K562 (cell line): ENCODE results near the gene LRP1-AS. TPM values are rescaled to one million over a fixed set of nuclear protein-coding genes. Genes with fewer than 3 reads are reported as not detected.
A peak's percentile ranks its signal among the peaks of the same experiment; 100 is the strongest.

Experiments used
- ARID1B ChIP-seq: fragments of 450-650 bp; IDR thresholded peaks from 2 replicates; pipeline ENCODE4 v1.6.1; 2016; ENCODE audit warnings: antibody characterized with exemption, mild to moderate bottlenecking, inconsistent platforms
- ARNT ChIP-seq, 2 experiments: fragments of 450-650 bp; IDR thresholded peaks; 2 replicates each; pipeline ENCODE4 v1.6.1; 2016; ENCODE audit warnings: mild to moderate bottlenecking in 1 of 2
- BHLHE40 ChIP-seq: IDR thresholded peaks from 2 replicates; pipeline ENCODE4 v1.6.1; 2011; ENCODE audit warnings: low read length, improper control_type of control experiment
- CBX3 ChIP-seq, 2 experiments: IDR thresholded peaks; 1 replicate in 1 of 2; 2 replicates in 1 of 2; pipeline ENCODE4 v1.6.1; 2012; ENCODE audit warnings: inconsistent platforms in 2 of 2, low read length in 2 of 2, borderline replicate concordance in 1 of 2, control low read depth in 1 of 2
- CXXC5 ChIP-seq: fragments of 250-450 bp; sonication (Bioruptor Pico); IDR thresholded peaks from 2 replicates; pipeline ENCODE4 v1.8.0; 2022; ENCODE audit warnings: inconsistent platforms, mild to moderate bottlenecking, moderate library complexity
- E2F8 ChIP-seq: fragments of 450-650 bp; IDR thresholded peaks from 2 replicates; pipeline ENCODE4 v1.7.1; 2018; ENCODE audit warnings: mild to moderate bottlenecking, low read depth; ENCODE audit not compliant: partially characterized antibody
- ESRRB ChIP-seq: fragments of 250-450 bp; sonication (Bioruptor Pico); IDR thresholded peaks from 2 replicates; pipeline ENCODE4 v1.5.0; 2020; ENCODE audit warnings: mild to moderate bottlenecking, moderate library complexity, borderline replicate concordance
- FOXJ3 ChIP-seq: sonication (generic); formaldehyde crosslinking; IDR thresholded peaks from 2 replicates; pipeline ENCODE4 v1.4.0; 2020; ENCODE audit warnings: mild to moderate bottlenecking, missing genetic modification reagents
- GATAD2B ChIP-seq: fragments of 450-650 bp; IDR thresholded peaks from 2 replicates; pipeline ENCODE4 v1.6.1; 2017; ENCODE audit warnings: mild to moderate bottlenecking, borderline replicate concordance
- HMG20A ChIP-seq: fragments of 450-650 bp; formaldehyde crosslinking; conservative IDR thresholded peaks from 2 replicates; pipeline ENCODE4 v1.4.0; 2020; ENCODE audit warnings: mild to moderate bottlenecking, mixed read lengths
- NCOA2 ChIP-seq, 2 experiments: fragments of 450-650 bp; IDR thresholded peaks; 2 replicates each; pipeline ENCODE4 v1.6.1; 2018; ENCODE audit warnings: mild to moderate bottlenecking in 2 of 2, moderate library complexity in 1 of 2; ENCODE audit not compliant: partially characterized antibody in 2 of 2
- NRF1 ChIP-seq, 2 experiments: fragments of 450-650 bp; IDR thresholded peaks in 1 of 2; conservative IDR thresholded peaks in 1 of 2; 2 replicates each; pipeline ENCODE4 v1.6.1; 2014; ENCODE audit warnings: mild to moderate bottlenecking in 2 of 2
- POLR2A ChIP-seq: fragments of 450-650 bp; conservative IDR thresholded peaks from 2 replicates; pipeline ENCODE4 v1.6.1; 2016
- RBM17 ChIP-seq: fragments of 200-400 bp; formaldehyde crosslinking; IDR thresholded peaks from 2 replicates; pipeline ENCODE4 v1.6.1; 2017; ENCODE audit warnings: low read depth, mild to moderate bottlenecking, low read length, borderline replicate concordance
- RBM22 ChIP-seq: fragments of 200-400 bp; formaldehyde crosslinking; IDR thresholded peaks from 2 replicates; pipeline ENCODE4 v1.6.1; 2018; ENCODE audit warnings: low read length, low read depth; ENCODE audit not compliant: poor library complexity, severe bottlenecking
- SOX6 ChIP-seq: fragments of 450-650 bp; IDR thresholded peaks from 2 replicates; pipeline ENCODE4 v1.6.1; 2014; ENCODE audit warnings: mild to moderate bottlenecking
- SPI1 ChIP-seq: IDR thresholded peaks from 2 replicates; pipeline ENCODE4 v1.6.1; 2011; ENCODE audit warnings: low read depth, low read length, control low read depth, borderline replicate concordance
- UBTF ChIP-seq, 2 experiments: IDR thresholded peaks; 2 replicates each; pipeline ENCODE4 v1.6.1; 2012; ENCODE audit warnings: improper control_type of control experiment in 2 of 2, low read depth in 2 of 2, low read length in 2 of 2, borderline replicate concordance in 1 of 2
- ZFP36 ChIP-seq: fragments of 150-350 bp; IDR thresholded peaks from 2 replicates; pipeline ENCODE4 v1.6.1; 2018; ENCODE audit warnings: low read length, low read depth; ENCODE audit not compliant: partially characterized antibody
- ZNF316 ChIP-seq: fragments of 450-650 bp; IDR thresholded peaks from 2 replicates; pipeline ENCODE4 v1.6.1; 2016
- ZNF408 ChIP-seq: fragments of 250-450 bp; sonication (Bioruptor Pico); IDR thresholded peaks from 2 replicates; pipeline ENCODE4 v1.4.0; 2020; ENCODE audit warnings: low read depth, mild to moderate bottlenecking, moderate library complexity
- ZNF668 ChIP-seq: fragments of 250-450 bp; sonication (Bioruptor Pico); IDR thresholded peaks from 2 replicates; pipeline ENCODE4 v1.8.0; 2022; ENCODE audit warnings: mild to moderate bottlenecking, inconsistent platforms
- polyA plus RNA-seq, 8 experiments: library from polyadenylated mRNA; depleted of rRNA in 4 of 8; stranded (reverse) in 5 of 8; unstranded in 3 of 8; fragments of >200 nt; fragmentation: Nextera tagmentation in 2 of 8; fragmentation: Illumina TruSeq in 1 of 8; extraction: Ambion mirVana in 2 of 8; extraction: Trizol in 1 of 8; gene quantifications; 2 replicates each; pipeline versions ENCODE4 v1.2.1 to v1.2.3, GENCODE V29; 2011 to 2014; ENCODE audit warnings: inconsistent platforms in 1 of 8, missing spikeins in 1 of 8
- total RNA-seq, 7 experiments: library from RNA; depleted of rRNA in 6 of 7; stranded (reverse); fragments of >200 nt in 6 of 7; fragmentation: Illumina TruSeq in 2 of 7; extraction: Trizol in 2 of 7; gene quantifications; 2 replicates each; pipeline versions ENCODE4 v1.2.1 to v1.2.3, GENCODE V29; 2011 to 2021; ENCODE audit warnings: low replicate concordance in 1 of 7
- TF ChIP-seq, protein P1 (sequence below): fragments of 250-450 bp; sonication (Bioruptor Pico); IDR thresholded peaks from 2 replicates; pipeline ENCODE4 v1.9.0; 2021; ENCODE audit warnings: mild to moderate bottlenecking

LRP1-AS gene
- total and polyA plus RNA-seq, 9 of the 15 experiments (the other 6 are each of a cell fraction or from before 2014, with no cell fraction given): not detected

- TF ChIP-seq, protein P1, sequence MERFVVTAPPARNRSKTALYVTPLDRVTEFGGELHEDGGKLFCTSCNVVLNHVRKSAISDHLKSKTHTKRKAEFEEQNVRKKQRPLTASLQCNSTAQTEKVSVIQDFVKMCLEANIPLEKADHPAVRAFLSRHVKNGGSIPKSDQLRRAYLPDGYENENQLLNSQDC (CRISPR knock-in tag): no peak
- no peak for TF ChIP-seq ESRRB (CRISPR knock-in tag)
- TF ChIP-seq ZNF316: no peak
- TF ChIP-seq ARID1B: no peak
- TF ChIP-seq E2F8: peak; percentile 34
- no peak for TF ChIP-seq ZNF408 (CRISPR knock-in tag)
- no peak for TF ChIP-seq POLR2A
- no peak for TF ChIP-seq ZFP36
- no peak for TF ChIP-seq ZNF668 (CRISPR knock-in tag)
- peak; percentile 75 to 81 for TF ChIP-seq NRF1 (conservative IDR thresholded peaks at IDR 0.05 in 1 of 2, IDR thresholded peaks at IDR 0.05 in 1 of 2)
- no peak for TF ChIP-seq BHLHE40
- no peak for TF ChIP-seq GATAD2B
- no peak for TF ChIP-seq HMG20A (CRISPR knock-in tag)
- 0 out of 3 replicates have a peak, but pooled peaks of 1 of the 2 experiments have one; percentile 35 for TF ChIP-seq CBX3 (IDR thresholded peaks at IDR 0.05; ENCODE audit: borderline replicate concordance in 1 of 2, low read length in 2 of 2)
- TF ChIP-seq SPI1: no peak
- TF ChIP-seq CXXC5: peak; percentile 43
- TF ChIP-seq RBM22: no peak
- TF ChIP-seq FOXJ3 (CRISPR knock-in tag): no peak
- no peak for TF ChIP-seq ARNT (IDR thresholded peaks at IDR 0.05)
- TF ChIP-seq UBTF (IDR thresholded peaks at IDR 0.05; ENCODE audit: borderline replicate concordance in 1 of 2, low read depth in 2 of 2, low read length in 2 of 2): no peak; a peak in 1 of 4 replicates
- no peak for TF ChIP-seq RBM17
- no peak for TF ChIP-seq NCOA2 (IDR thresholded peaks at IDR 0.05; ENCODE audit: partially characterized antibody in 2 of 2)
- TF ChIP-seq SOX6: no peak
Measured at GRCh38 chr12:57175428-57176138, 28.2 kb upstream of the LRP1-AS start (continued).
